ENCODE results near the gene TFDP3. TPM values are rescaled to one million over a fixed set of nuclear protein-coding genes. Genes with fewer than 3 reads are reported as not detected.
A peak's percentile ranks its signal among the peaks of the same experiment; 100 is the strongest.

TFDP3 gene
- total and polyA plus RNA-seq, 2 donors (not counting 1 experiment from before 2014, with no cell fraction given) = not detected

DNA sequence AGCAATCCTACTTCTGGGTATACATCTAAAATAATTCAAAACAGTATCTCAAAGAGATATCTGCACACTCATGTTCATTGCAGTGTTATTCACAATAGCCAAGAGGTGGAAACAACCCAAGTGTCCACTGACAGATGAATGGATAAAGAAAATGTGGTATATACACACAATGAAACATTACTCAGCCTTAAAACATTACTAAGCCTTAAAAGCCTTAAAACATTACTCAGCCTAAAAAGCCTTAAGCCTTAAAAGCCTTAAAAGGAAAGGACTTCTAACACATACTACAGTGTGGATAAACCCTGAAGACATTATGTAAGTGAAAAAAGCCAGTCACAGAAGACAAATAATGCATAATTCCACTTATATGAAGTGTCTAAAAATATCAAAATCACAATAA is 40.3 kb upstream of the TFDP3 start:
- no peak overlapping the region for H3K4me3 ChIP-seq (replicated peaks in 1 of 4; ENCODE audit: control extremely low read depth in 1 of 4, insufficient read depth in 1 of 4, low read depth in 3 of 4, low read length in 4 of 4)
- peak; percentile 42 to 84 for DNase-seq (ENCODE audit: low read depth in 2 of 2)
- H3K4me2 ChIP-seq (ENCODE audit: extremely low read depth, insufficient read depth, low read length) = no peak overlapping the region
- no peaks in the 10 kb centered on the region for H3K79me2 ChIP-seq (ENCODE audit: control insufficient read depth, insufficient read depth, low read length)
- no peak overlapping the region for H3K9ac ChIP-seq (ENCODE audit: insufficient read depth, low read length)
- no peaks in the 10 kb centered on the region for H3K4me1 ChIP-seq (ENCODE audit: control insufficient read depth, extremely low read depth, insufficient read depth, low read length)
- H4K20me1 ChIP-seq (ENCODE audit: control insufficient read depth, extremely low read depth, insufficient read depth, low read length) = no peaks in the 10 kb centered on the region
- no peak overlapping the region for H3K27ac ChIP-seq (ENCODE audit: insufficient read depth, low read length)
- TF ChIP-seq EZH2 (IDR thresholded peaks at IDR 0.05; ENCODE audit: low read length, missing control alignments) (no peak), CTCF (conservative IDR thresholded peaks at IDR 0.05 in 1 of 2, IDR thresholded peaks at IDR 0.05 in 1 of 2; ENCODE audit: low read depth in 1 of 2, low read length in 2 of 2) (no peak)
- H3K27me3 ChIP-seq (ENCODE audit: control insufficient read depth, insufficient read depth, low read length) = no peaks in the 10 kb centered on the region
- H2AFZ ChIP-seq (ENCODE audit: low read length) = no peak overlapping the region
- no peaks in the 10 kb centered on the region for H3K36me3 ChIP-seq (ENCODE audit: control insufficient read depth, insufficient read depth, low read length)
- H3K9me3 ChIP-seq (ENCODE audit: control insufficient read depth, insufficient read depth, low read depth, low read length) = no peaks in the 10 kb centered on the region

GRCh38 chrX:133254666-133255065 is 36.5 kb upstream of the TFDP3 start:
- Histone ChIP-seq H3K4me2 (ENCODE audit: extremely low read depth, insufficient read depth, low read length) (no peak overlapping the region), H3K9me3 (ENCODE audit: control insufficient read depth, insufficient read depth, low read depth, low read length) (no peaks in the 10 kb centered on the region), H3K27ac (ENCODE audit: insufficient read depth, low read length) (no peak overlapping the region), H3K4me1 (ENCODE audit: control insufficient read depth, extremely low read depth, insufficient read depth, low read length) (no peaks in the 10 kb centered on the region), H3K9ac (ENCODE audit: insufficient read depth, low read length) (no peak overlapping the region), H3K27me3 (ENCODE audit: control insufficient read depth, insufficient read depth, low read length) (no peaks in the 10 kb centered on the region), H2AFZ (ENCODE audit: low read length) (no peak overlapping the region), H3K4me3 (replicated peaks in 1 of 4; ENCODE audit: control extremely low read depth in 1 of 4, insufficient read depth in 1 of 4, low read depth in 3 of 4, low read length in 4 of 4) (no peak overlapping the region), H3K36me3 (ENCODE audit: control insufficient read depth, insufficient read depth, low read length) (no peaks in the 10 kb centered on the region), H3K79me2 (ENCODE audit: control insufficient read depth, insufficient read depth, low read length) (no peaks in the 10 kb centered on the region), H4K20me1 (ENCODE audit: control insufficient read depth, extremely low read depth, insufficient read depth, low read length) (no peaks in the 10 kb centered on the region)
- TF ChIP-seq CTCF (conservative IDR thresholded peaks at IDR 0.05 in 1 of 2, IDR thresholded peaks at IDR 0.05 in 1 of 2; ENCODE audit: low read depth in 1 of 2, low read length in 2 of 2) (no peak), EZH2 (IDR thresholded peaks at IDR 0.05; ENCODE audit: low read length, missing control alignments) (no peak)
- DNase-seq (ENCODE audit: low read depth in 2 of 2) = peak in 1 of 2 donors; percentile 64

DNA sequence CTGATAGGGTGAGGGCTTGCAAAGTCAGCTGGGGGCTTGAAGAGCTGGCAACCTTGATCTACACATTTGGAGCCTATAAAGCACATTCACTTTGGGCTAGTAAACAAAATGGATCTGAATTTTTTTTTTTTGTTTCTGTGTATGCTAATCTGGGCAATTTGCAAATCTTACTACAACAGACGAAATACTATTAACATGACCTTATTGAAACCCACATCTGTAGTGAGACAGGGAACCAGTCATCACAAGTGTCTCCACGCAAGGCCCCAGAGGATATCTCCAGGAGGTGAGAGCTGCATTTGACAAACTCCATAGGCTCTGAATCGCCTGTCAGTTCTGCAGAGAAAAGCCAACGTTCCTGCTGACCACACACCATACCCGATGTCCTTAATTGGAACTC is 33.0 kb upstream of the TFDP3 start:
- Histone ChIP-seq H3K79me2 (ENCODE audit: control insufficient read depth, insufficient read depth, low read length) (no peaks in the 10 kb centered on the region), H3K4me1 (ENCODE audit: control insufficient read depth, extremely low read depth, insufficient read depth, low read length) (no peaks in the 10 kb centered on the region), H3K4me2 (ENCODE audit: extremely low read depth, insufficient read depth, low read length) (no peak overlapping the region), H3K4me3 (replicated peaks in 1 of 4; ENCODE audit: control extremely low read depth in 1 of 4, insufficient read depth in 1 of 4, low read depth in 3 of 4, low read length in 4 of 4) (no peak overlapping the region), H3K36me3 (ENCODE audit: control insufficient read depth, insufficient read depth, low read length) (no peaks in the 10 kb centered on the region), H4K20me1 (ENCODE audit: control insufficient read depth, extremely low read depth, insufficient read depth, low read length) (no peaks in the 10 kb centered on the region), H2AFZ (ENCODE audit: low read length) (no peak overlapping the region), H3K27ac (ENCODE audit: insufficient read depth, low read length) (no peak overlapping the region), H3K9me3 (ENCODE audit: control insufficient read depth, insufficient read depth, low read depth, low read length) (no peaks in the 10 kb centered on the region), H3K27me3 (ENCODE audit: control insufficient read depth, insufficient read depth, low read length) (no peaks in the 10 kb centered on the region), H3K9ac (ENCODE audit: insufficient read depth, low read length) (no peak overlapping the region)
- no peak for TF ChIP-seq EZH2 (IDR thresholded peaks at IDR 0.05; ENCODE audit: low read length, missing control alignments)
- no peak for TF ChIP-seq CTCF (conservative IDR thresholded peaks at IDR 0.05 in 1 of 2, IDR thresholded peaks at IDR 0.05 in 1 of 2; ENCODE audit: low read depth in 1 of 2, low read length in 2 of 2)
- DNase-seq (ENCODE audit: low read depth in 2 of 2) = no peak
